Measurements from ENCODE around the gene GALNT13. TPM values are rescaled to one million over a fixed set of nuclear protein-coding genes. Genes with fewer than 3 reads are reported as not detected.

GALNT13 gene
- total RNA-seq, 2 experiments from 2014 or later, result not detected

DNA sequence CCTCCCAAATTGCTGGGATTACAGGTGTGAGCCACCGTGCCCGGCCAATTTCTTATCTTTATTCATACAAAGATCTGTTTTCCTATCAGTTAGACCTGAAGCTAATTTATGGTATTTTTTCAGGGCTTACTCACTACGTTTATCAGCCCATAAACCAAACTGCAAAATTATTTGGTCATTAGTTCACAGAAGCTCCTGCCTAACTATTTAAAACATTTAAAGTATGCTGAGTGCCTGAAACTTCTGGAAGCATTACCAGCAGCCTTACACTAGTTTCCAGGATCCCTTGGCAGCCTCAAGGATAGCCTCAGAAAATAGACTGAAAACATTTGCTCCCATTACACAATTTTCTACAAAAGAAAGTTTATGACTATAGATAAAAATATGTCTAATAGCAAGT is 68.8 kb downstream of the GALNT13 start:
- no peaks in the 10 kb centered on the region for H3K79me2 ChIP-seq (ENCODE audit: insufficient read depth, low read depth, low read length)
- DNase-seq (ENCODE audit: low spot score), result no peak
- ChIA-PET POLR2A (no interaction called here), CTCF (ENCODE audit: unreplicated experiment) (no interaction called here)
- H2AFZ ChIP-seq (ENCODE audit: low read length), result no peak overlapping the region
- no peaks in the 10 kb centered on the region for H3K36me3 ChIP-seq (ENCODE audit: insufficient read depth, low read length)
- no TSS peak for BruUV-seq (replicated peaks)
- no peaks in the 10 kb centered on the region for H3K4me1 ChIP-seq (ENCODE audit: insufficient read depth, low read length, poor library complexity, severe bottlenecking)
- TF ChIP-seq, protein P1, sequence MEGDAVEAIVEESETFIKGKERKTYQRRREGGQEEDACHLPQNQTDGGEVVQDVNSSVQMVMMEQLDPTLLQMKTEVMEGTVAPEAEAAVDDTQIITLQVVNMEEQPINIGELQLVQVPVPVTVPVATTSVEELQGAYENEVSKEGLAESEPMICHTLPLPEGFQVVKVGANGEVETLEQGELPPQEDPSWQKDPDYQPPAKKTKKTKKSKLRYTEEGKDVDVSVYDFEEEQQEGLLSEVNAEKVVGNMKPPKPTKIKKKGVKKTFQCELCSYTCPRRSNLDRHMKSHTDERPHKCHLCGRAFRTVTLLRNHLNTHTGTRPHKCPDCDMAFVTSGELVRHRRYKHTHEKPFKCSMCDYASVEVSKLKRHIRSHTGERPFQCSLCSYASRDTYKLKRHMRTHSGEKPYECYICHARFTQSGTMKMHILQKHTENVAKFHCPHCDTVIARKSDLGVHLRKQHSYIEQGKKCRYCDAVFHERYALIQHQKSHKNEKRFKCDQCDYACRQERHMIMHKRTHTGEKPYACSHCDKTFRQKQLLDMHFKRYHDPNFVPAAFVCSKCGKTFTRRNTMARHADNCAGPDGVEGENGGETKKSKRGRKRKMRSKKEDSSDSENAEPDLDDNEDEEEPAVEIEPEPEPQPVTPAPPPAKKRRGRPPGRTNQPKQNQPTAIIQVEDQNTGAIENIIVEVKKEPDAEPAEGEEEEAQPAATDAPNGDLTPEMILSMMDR (conservative IDR thresholded peaks at IDR 0.05; ENCODE audit: low read length), result no peak
- no peak for TF ChIP-seq EZH2phosphoT487 (IDR thresholded peaks at IDR 0.05; ENCODE audit: borderline replicate concordance, low read depth, low read length)
- intact Hi-C loops (cut with micrococcal nuclease; ENCODE audit: unreplicated experiment), result no loop called here
- no peak overlapping the region for H3K27ac ChIP-seq (ENCODE audit: low read depth, low read length, poor library complexity, severe bottlenecking)
- no peaks in the 10 kb centered on the region for H3K9me2 ChIP-seq (ENCODE audit: insufficient read depth, low read length)
- no peaks in the 10 kb centered on the region for H4K20me1 ChIP-seq (ENCODE audit: insufficient read depth, low read length)
- H3K4me2 ChIP-seq (ENCODE audit: low read length), result no peak overlapping the region
- no peak overlapping the region for H3K4me3 ChIP-seq (ENCODE audit: low read depth, low read length, poor library complexity, severe bottlenecking)
- no peaks in the 10 kb centered on the region for H3K9me3 ChIP-seq (ENCODE audit: low read length)

GRCh38 chr2:153944800-153945199 is 73.1 kb downstream of the GALNT13 start:
- no TSS peak for BruUV-seq (replicated peaks)
- intact Hi-C loops (cut with micrococcal nuclease; ENCODE audit: unreplicated experiment), result no loop called here
- CTCF ChIA-PET (ENCODE audit: unreplicated experiment), result no interaction called here

DNA sequence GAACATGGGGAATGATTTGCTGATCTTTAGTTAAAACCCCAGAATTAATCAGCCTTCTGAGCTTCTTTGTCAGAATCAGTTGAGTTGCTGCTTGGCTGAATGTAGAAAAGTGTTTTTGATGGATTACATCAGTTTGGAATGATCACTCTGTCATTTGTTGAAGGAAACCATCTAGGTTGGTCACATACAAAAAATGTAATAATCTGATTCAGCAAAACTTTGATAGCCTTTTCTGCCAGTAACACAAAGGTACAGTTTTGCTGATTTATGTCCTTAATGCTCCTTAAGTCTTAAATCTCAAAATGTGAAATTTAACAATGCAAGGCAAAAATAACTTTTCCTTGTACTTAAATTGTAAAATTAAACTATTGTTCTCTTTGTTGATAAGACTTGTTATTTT is 74.3 kb downstream of the GALNT13 start:
- Histone ChIP-seq H3K27ac (ENCODE audit: low read depth, low read length, poor library complexity, severe bottlenecking) (no peak overlapping the region), H3K4me2 (ENCODE audit: low read length) (no peak overlapping the region), H3K9me3 (ENCODE audit: low read length) (no peaks in the 10 kb centered on the region), H3K9me2 (ENCODE audit: insufficient read depth, low read length) (no peaks in the 10 kb centered on the region), H3K79me2 (ENCODE audit: insufficient read depth, low read depth, low read length) (no peaks in the 10 kb centered on the region), H2AFZ (ENCODE audit: low read length) (no peak overlapping the region), H3K4me1 (ENCODE audit: insufficient read depth, low read length, poor library complexity, severe bottlenecking) (no peaks in the 10 kb centered on the region), H4K20me1 (ENCODE audit: insufficient read depth, low read length) (no peaks in the 10 kb centered on the region), H3K36me3 (ENCODE audit: insufficient read depth, low read length) (no peaks in the 10 kb centered on the region), H3K4me3 (ENCODE audit: low read depth, low read length, poor library complexity, severe bottlenecking) (no peak overlapping the region)
- ChIA-PET CTCF (ENCODE audit: unreplicated experiment) (no interaction called here), POLR2A (no interaction called here)
- BruUV-seq (replicated peaks), result no TSS peak
- intact Hi-C loops (cut with micrococcal nuclease; ENCODE audit: unreplicated experiment), result no loop called here
- no peak for DNase-seq (ENCODE audit: low spot score)
- no peak for TF ChIP-seq EZH2phosphoT487 (IDR thresholded peaks at IDR 0.05; ENCODE audit: borderline replicate concordance, low read depth, low read length)
- TF ChIP-seq, protein P1 (conservative IDR thresholded peaks at IDR 0.05; ENCODE audit: low read length), result no peak

More at GRCh38 chr2:153944800-153945199, 73.1 kb downstream of the GALNT13 start:
- no peak for DNase-seq (ENCODE audit: low spot score)
- H3K36me3 ChIP-seq (ENCODE audit: insufficient read depth, low read length), result no peaks in the 10 kb centered on the region
- POLR2A ChIA-PET, result no interaction called here
- H3K9me2 ChIP-seq (ENCODE audit: insufficient read depth, low read length), result no peaks in the 10 kb centered on the region
- TF ChIP-seq EZH2phosphoT487 (IDR thresholded peaks at IDR 0.05; ENCODE audit: borderline replicate concordance, low read depth, low read length), result no peak
- TF ChIP-seq, protein P1 (conservative IDR thresholded peaks at IDR 0.05; ENCODE audit: low read length), result no peak
- H3K4me1 ChIP-seq (ENCODE audit: insufficient read depth, low read length, poor library complexity, severe bottlenecking), result no peaks in the 10 kb centered on the region
- H4K20me1 ChIP-seq (ENCODE audit: insufficient read depth, low read length), result no peaks in the 10 kb centered on the region
- no peak overlapping the region for H3K4me2 ChIP-seq (ENCODE audit: low read length)
- no peaks in the 10 kb centered on the region for H3K9me3 ChIP-seq (ENCODE audit: low read length)
- H3K79me2 ChIP-seq (ENCODE audit: insufficient read depth, low read depth, low read length), result no peaks in the 10 kb centered on the region
- no peak overlapping the region for H3K27ac ChIP-seq (ENCODE audit: low read depth, low read length, poor library complexity, severe bottlenecking)
- H2AFZ ChIP-seq (ENCODE audit: low read length), result no peak overlapping the region
- H3K4me3 ChIP-seq (ENCODE audit: low read depth, low read length, poor library complexity, severe bottlenecking), result no peak overlapping the region

Measured in OCI-LY7 (cell line).